ENCODE data around the gene ADRA2A. TPM values are rescaled to one million over a fixed set of nuclear protein-coding genes. Genes with fewer than 3 reads are reported as not detected.

ADRA2A gene
- total RNA-seq, 4 donors from 2014 or later, result 0.42 to 3.8 (median 3.6) TPM

GRCh38 chr10:111037858-111038257, 39.0 kb upstream of the ADRA2A start:
- Histone ChIP-seq H3K4me1 (no peaks in the 10 kb centered on the region), H3K9me3 (peaks cover 0 to 34% (median 25%) of the 10 kb centered on the region in 4 donors), H3K27me3 (no peaks in the 10 kb centered on the region), H3K4me3 (no peak overlapping the region), H3K36me3 (peaks cover 0 to under 1% (median 0%) of the 10 kb centered on the region in 4 donors), H3K27ac (replicated peaks in 1 of 4) (no peak overlapping the region)
- no peak for TF ChIP-seq POLR2AphosphoS5 (IDR thresholded peaks at IDR 0.05)
- no peak for TF ChIP-seq POLR2A (IDR thresholded peaks at IDR 0.05; ENCODE audit: low read depth)
- no peak for TF ChIP-seq EP300 (IDR thresholded peaks at IDR 0.05)
- TF ChIP-seq, protein P1, sequence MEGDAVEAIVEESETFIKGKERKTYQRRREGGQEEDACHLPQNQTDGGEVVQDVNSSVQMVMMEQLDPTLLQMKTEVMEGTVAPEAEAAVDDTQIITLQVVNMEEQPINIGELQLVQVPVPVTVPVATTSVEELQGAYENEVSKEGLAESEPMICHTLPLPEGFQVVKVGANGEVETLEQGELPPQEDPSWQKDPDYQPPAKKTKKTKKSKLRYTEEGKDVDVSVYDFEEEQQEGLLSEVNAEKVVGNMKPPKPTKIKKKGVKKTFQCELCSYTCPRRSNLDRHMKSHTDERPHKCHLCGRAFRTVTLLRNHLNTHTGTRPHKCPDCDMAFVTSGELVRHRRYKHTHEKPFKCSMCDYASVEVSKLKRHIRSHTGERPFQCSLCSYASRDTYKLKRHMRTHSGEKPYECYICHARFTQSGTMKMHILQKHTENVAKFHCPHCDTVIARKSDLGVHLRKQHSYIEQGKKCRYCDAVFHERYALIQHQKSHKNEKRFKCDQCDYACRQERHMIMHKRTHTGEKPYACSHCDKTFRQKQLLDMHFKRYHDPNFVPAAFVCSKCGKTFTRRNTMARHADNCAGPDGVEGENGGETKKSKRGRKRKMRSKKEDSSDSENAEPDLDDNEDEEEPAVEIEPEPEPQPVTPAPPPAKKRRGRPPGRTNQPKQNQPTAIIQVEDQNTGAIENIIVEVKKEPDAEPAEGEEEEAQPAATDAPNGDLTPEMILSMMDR (IDR thresholded peaks at IDR 0.05), result no peak
- no peak for DNase-seq (ENCODE audit: extremely low spot score)
- intact Hi-C loops (cut with DNase I), result no loop called here

DNA sequence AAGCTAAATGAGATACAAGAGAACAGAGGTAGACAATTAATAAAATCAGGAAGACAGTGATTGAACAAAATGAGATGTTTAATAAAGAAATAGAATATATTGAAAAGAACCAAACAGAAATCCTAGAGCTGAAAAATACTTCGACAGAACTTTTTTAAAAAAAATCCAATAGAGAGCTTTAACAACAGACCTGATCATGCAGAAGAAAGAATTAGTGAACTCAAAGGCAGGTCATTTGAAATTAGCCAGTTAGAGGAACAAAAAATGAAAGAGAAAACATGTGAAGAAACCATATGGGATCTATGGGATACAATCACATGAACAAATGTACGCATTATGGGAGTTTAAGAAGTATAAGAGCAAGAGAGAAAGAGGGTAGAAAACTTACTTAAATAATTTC, 37.3 kb upstream of the ADRA2A start:
- H3K36me3 ChIP-seq, result no peaks in the 10 kb centered on the region
- H3K4me3 ChIP-seq, result no peak overlapping the region
- no peak overlapping the region for H3K27ac ChIP-seq (replicated peaks in 1 of 4)
- intact Hi-C loops (cut with DNase I), result no loop called here
- no peak for DNase-seq (ENCODE audit: extremely low spot score)
- no peaks in the 10 kb centered on the region for H3K4me1 ChIP-seq
- H3K27me3 ChIP-seq, result no peaks in the 10 kb centered on the region
- WGBS, result 93% methylated on average over 2 of the region's 2 CpGs
- TF ChIP-seq, protein P1 (IDR thresholded peaks at IDR 0.05), result no peak
- no peak for TF ChIP-seq EP300 (IDR thresholded peaks at IDR 0.05)
- TF ChIP-seq POLR2A (IDR thresholded peaks at IDR 0.05; ENCODE audit: low read depth), result no peak
- TF ChIP-seq POLR2AphosphoS5 (IDR thresholded peaks at IDR 0.05), result no peak
- H3K9me3 ChIP-seq, result peaks cover 0 to 40% (median 29%) of the 10 kb centered on the region in 4 donors

DNA sequence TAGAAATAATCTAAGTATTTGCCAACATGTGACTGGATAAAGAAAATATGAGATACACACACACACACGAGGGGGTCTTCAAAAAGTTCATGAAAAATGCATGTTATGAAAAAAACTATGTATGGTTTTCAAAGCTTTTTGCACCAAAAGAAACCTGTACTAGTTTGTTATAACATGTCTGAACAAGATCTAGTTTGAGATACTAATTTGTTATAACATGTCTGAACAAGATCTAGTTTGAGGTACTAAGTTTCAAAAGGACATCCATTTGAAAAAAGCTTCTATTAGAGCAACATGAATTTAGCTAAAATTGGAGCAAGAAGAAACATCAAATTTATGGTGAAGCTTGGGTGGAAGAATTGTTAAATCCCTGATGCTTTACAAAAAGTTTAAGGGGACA, 19.8 kb upstream of the ADRA2A start:
- 62% methylated on average over 1 of the region's 1 CpG for WGBS
- Histone ChIP-seq H3K4me3 (no peak overlapping the region), H3K9me3 (peaks cover 0 to 22% (median 5%) of the 10 kb centered on the region in 4 donors), H3K4me1 (no peaks in the 10 kb centered on the region), H3K27me3 (peaks cover 0 to 12% (median 0%) of the 10 kb centered on the region in 4 donors), H3K36me3 (no peaks in the 10 kb centered on the region), H3K27ac (replicated peaks in 1 of 4) (no peak overlapping the region)
- TF ChIP-seq POLR2AphosphoS5 (IDR thresholded peaks at IDR 0.05), result no peak
- DNase-seq (ENCODE audit: extremely low spot score), result no peak
- intact Hi-C loops (cut with DNase I), result no loop called here

DNA sequence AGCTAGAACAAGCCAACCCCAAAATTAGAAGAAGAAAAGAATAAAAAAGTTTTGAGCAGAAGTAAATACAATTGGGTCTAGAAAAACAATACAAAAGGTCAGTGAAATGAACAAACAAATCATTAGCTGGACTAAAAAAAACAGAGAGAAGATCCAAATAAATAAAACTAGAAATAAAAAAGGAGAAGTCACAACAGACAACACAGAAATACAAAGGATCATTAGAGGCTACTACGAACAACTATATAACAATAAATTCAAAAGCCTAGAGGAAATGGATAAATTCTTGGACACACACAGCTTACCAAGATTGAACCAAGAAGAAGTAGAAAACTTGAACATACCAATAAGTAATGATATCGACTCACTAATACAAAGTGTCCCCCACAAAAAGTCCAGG, 13.4 kb upstream of the ADRA2A start:
- Histone ChIP-seq H3K36me3 (no peaks in the 10 kb centered on the region), H3K9me3 (peaks cover 0 to 9% (median 6%) of the 10 kb centered on the region in 4 donors), H3K27me3 (peaks cover 0 to 12% (median 0%) of the 10 kb centered on the region in 4 donors), H3K27ac (replicated peaks in 1 of 4) (no peak overlapping the region), H3K4me1 (no peaks in the 10 kb centered on the region), H3K4me3 (no peak overlapping the region)
- intact Hi-C loops (cut with DNase I), result no loop called here
- no peak for TF ChIP-seq POLR2AphosphoS5 (IDR thresholded peaks at IDR 0.05)
- TF ChIP-seq, protein P1 (IDR thresholded peaks at IDR 0.05), result no peak
- TF ChIP-seq EP300 (IDR thresholded peaks at IDR 0.05), result no peak
- no peak for DNase-seq (ENCODE audit: extremely low spot score)
- WGBS, result 90% methylated on average over 2 of the region's 2 CpGs

DNA sequence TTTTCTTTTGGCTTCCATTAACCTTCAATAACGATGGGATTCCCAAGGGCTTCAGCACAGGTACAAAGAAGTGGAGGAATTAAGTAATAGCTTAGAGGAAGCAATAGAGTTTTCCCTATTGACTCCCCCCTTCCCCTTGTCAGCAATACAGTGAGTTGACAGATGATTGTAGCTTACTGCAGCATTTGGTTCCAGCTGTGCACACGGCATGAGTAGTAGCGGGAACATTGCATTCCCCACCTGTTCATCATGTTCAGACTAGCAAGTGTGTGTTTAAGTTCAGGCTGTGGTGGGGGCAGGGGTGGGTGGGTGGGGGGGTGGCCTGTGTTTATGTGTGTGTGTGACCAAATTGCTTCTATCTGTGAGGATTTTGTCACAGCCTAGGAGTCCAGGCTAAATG, 4.6 kb upstream of the ADRA2A start:
- 54% methylated on average over 3 of the region's 3 CpGs for WGBS
- Histone ChIP-seq H3K36me3 (no peaks in the 10 kb centered on the region), H3K9me3 (peaks cover 0 to 9% (median 7%) of the 10 kb centered on the region in 4 donors), H3K27me3 (peaks cover 2 to 60% (median 24%) of the 10 kb centered on the region in 4 donors), H3K4me1 (peaks cover 15 to 18% (median 18%) of the 10 kb centered on the region in 4 donors), H3K4me3 (no peak overlapping the region), H3K27ac (replicated peaks in 1 of 4) (no peak overlapping the region)
- no peak for DNase-seq (ENCODE audit: extremely low spot score)
- intact Hi-C loops (cut with DNase I), result no loop called here
- no peak for TF ChIP-seq POLR2AphosphoS5 (IDR thresholded peaks at IDR 0.05)
- TF ChIP-seq, protein P1 (IDR thresholded peaks at IDR 0.05), result no peak
- no peak for TF ChIP-seq POLR2A (IDR thresholded peaks at IDR 0.05; ENCODE audit: low read depth)
- TF ChIP-seq EP300 (IDR thresholded peaks at IDR 0.05), result no peak

Measured in esophagus muscularis mucosa (tissue), 4 donors.